RWPE1 (cell line): ENCODE results near the gene ARAF.
A peak's percentile ranks its signal among the peaks of the same experiment; 100 is the strongest.

ENCODE experiments used
- CTCF ChIA-PET: fragments of 350-600 bp; sonication (Branson Sonifier 250); formaldehyde crosslinking; extraction: SDS; loops from one replicate; lab custom pipeline; 2021; lab: Yijun Ruan, JAX
- POLR2A ChIA-PET: fragments of 400-600 bp; formaldehyde crosslinking; extraction: SDS; loops from one replicate; lab custom pipeline; 2020; ENCODE audit warnings: antibody characterized with exemption; ENCODE audit not compliant: low non-redundant PET; lab: Yijun Ruan, JAX
- DNase-seq: peaks from one replicate; pipeline ENCODE4 v3.0.0; 2012; ENCODE audit warnings: low spot score
- H3K27ac ChIP-seq: fragments of 450-650 bp; 2 replicates; pipeline ENCODE4 v1.5.1; 2017
- TF ChIP-seq, protein P1 (sequence below): fragments of 450-650 bp; conservative IDR thresholded peaks from 2 replicates; pipeline ENCODE4 v1.5.1; 2017; ENCODE audit warnings: low read depth, mild to moderate bottlenecking

ARAF gene

GRCh38 chrX:47543496-47543895 is 17.5 kb upstream of the ARAF start:
- POLR2A ChIA-PET: no interaction called here
- TF ChIP-seq, protein P1, sequence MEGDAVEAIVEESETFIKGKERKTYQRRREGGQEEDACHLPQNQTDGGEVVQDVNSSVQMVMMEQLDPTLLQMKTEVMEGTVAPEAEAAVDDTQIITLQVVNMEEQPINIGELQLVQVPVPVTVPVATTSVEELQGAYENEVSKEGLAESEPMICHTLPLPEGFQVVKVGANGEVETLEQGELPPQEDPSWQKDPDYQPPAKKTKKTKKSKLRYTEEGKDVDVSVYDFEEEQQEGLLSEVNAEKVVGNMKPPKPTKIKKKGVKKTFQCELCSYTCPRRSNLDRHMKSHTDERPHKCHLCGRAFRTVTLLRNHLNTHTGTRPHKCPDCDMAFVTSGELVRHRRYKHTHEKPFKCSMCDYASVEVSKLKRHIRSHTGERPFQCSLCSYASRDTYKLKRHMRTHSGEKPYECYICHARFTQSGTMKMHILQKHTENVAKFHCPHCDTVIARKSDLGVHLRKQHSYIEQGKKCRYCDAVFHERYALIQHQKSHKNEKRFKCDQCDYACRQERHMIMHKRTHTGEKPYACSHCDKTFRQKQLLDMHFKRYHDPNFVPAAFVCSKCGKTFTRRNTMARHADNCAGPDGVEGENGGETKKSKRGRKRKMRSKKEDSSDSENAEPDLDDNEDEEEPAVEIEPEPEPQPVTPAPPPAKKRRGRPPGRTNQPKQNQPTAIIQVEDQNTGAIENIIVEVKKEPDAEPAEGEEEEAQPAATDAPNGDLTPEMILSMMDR: no peak
- no peak overlapping the region for H3K27ac ChIP-seq
- CTCF ChIA-PET: no interaction called here
- no peak for DNase-seq

- H3K27ac ChIP-seq: peak overlapping the region; percentile 80
- CTCF ChIA-PET: interaction anchor here (0.7 kb wide), 1 partner anchor 298 kb away, joined by 4 read pairs; no protein-coding TSS in a partner anchor
- TF ChIP-seq, protein P1: no peak
- POLR2A ChIA-PET: no interaction called here
- peak; percentile 79 for DNase-seq
Observed at GRCh38 chrX:47556045-47556623, 4.9 kb upstream of the ARAF start.

DNA sequence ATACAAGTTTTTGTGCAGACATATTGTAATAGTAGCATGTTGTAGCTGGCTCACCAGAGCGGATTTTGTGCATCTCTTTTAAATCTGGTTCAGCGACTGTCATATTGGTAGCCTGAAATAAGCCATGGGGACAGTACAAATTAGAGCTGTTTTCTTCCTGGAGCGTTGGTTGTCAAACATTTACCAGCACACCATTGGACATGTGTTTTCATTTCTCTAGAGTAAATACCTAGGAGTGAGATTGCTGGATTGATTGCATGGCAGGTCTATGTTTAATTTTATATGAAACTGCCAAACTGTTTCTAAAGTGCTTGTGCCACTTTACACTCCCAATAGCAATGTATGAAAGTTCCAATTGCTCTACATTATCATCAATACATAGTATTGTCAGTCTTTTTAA is 2.6 kb upstream of the ARAF start:
- CTCF ChIA-PET: no interaction called here
- POLR2A ChIA-PET: no interaction called here

DNA sequence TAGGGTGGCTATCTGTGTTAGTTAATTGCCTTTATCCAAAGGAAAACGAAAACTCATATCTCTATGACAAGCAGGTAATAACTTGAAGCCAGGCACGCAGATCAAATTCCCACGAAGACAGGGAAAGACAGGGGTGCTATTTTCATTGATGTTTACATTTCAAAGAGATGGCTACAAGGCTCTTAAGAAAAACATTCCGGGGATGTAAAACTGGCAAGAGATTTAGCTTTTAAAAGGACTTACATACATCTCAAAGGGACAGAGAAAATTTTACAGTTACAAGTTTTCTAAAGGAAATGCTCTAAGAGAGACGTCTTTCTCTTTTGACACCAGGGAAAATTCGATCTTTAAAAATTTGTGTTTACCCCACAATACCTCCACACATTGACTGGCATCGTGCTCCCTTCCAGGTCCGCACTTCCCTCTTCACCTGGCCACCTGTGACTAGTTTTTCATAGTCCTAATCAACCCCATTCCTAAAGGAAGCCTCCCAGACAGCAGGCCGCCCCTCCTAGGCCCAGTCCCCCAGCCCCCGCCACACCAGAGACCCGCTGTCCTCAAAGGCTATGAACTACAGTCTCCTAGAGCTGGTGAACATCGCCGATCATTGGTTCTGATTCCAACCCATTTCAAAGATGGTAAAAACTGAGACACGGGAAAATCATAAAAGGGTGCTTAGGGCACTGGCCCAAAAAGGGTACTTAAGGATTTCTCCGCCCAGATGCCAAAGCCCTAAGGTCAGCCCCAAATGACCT is 649 bp upstream of the ARAF start:
- H3K27ac ChIP-seq: peak overlapping the region; percentile 88
- ChIA-PET POLR2A (interaction anchor here (0.6 kb wide), 1 partner anchor 102 kb away, joined by 3 read pairs; no protein-coding TSS in a partner anchor), CTCF (no interaction called here)

More for the DNA sequence above, 2.6 kb upstream of the ARAF start:
- TF ChIP-seq, protein P1: no peak
- H3K27ac ChIP-seq: no peak overlapping the region
- DNase-seq: no peak

GRCh38 chrX:47561659-47562151 is 700 bp downstream of the ARAF start:
- CTCF ChIA-PET: no interaction called here
- H3K27ac ChIP-seq: peak overlapping the region; percentile 88
- POLR2A ChIA-PET: no interaction called here
- TF ChIP-seq, protein P1: no peak
- DNase-seq: no peak

More for the DNA sequence above, 649 bp upstream of the ARAF start:
- no peak for DNase-seq
- TF ChIP-seq, protein P1: no peak

DNA sequence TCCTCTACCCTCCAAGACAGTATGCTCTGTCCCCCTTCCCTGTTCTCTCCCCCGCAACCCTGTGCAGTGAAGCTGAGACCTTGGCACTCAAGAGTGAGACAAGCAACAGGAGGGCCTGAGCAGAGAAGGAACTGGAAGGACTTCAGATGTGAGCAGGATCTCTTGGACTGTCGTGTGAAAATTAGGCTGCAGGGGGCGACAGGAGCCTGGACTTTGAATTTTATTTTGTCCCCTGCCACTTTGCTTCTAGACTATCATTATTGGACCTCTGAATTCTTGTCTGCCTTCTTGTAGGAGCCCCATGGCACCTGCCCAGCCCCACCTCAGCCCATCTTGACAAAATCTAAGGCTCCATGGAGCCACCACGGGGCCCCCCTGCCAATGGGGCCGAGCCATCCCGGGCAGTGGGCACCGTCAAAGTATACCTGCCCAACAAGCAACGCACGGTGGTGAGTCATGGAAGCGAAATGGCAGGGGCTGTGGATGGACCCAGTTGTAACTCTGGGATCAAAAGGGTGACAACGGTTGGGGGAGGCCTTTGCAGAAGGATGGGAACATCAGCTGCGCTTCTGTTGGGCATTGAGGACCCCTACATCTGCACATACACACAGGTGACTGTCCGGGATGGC is 1.7 kb downstream of the ARAF start:
- TF ChIP-seq, protein P1: no peak
- peak overlapping the region; percentile 88 for H3K27ac ChIP-seq
- no peak for DNase-seq
- CTCF ChIA-PET: no interaction called here
- POLR2A ChIA-PET: no interaction called here
